ENCODE measurements around the gene CALR. TPM values are rescaled to one million over a fixed set of nuclear protein-coding genes. Genes with fewer than 3 reads are reported as not detected.

The CALR gene
- total RNA-seq, 1 donor from 2014 or later: 1,041 TPM

GRCh38 chr19:12933287-12934072, 4.9 kb upstream of the CALR start, which contains the start of gene FARSA:
TSS of gene FARSA (minus strand) at chr19:12933711. CDS start at chr19:12933696, 15 bp downstream.
- DNase-seq (ENCODE audit: low spot score) (peak; percentile 92), ATAC-seq (peak; percentile 81)

- ATAC-seq (no peak), DNase-seq (ENCODE audit: low spot score) (no peak)
These were observed 3.3 kb upstream of the CALR start for GRCh38 chr19:12935071-12935470.

GRCh38 chr19:12936582-12936981, 1.8 kb upstream of the CALR start:
- DNase-seq (ENCODE audit: low spot score) (no peak), ATAC-seq (no peak)

- no peak for ATAC-seq
- DNase-seq (ENCODE audit: low spot score): no peak
These were observed 1.1 kb upstream of the CALR start for GRCh38 chr19:12937093-12937926.

GRCh38 chr19:12938779-12939601, 581 bp downstream of the CALR start:
- DNase-seq (ENCODE audit: low spot score) (peak; percentile 64), ATAC-seq (peak; percentile 8)

- DNase-seq (ENCODE audit: low spot score) (no peak), ATAC-seq (no peak)
These were observed 1.6 kb downstream of the CALR start for GRCh38 chr19:12939975-12940423.

- no peak for DNase-seq (ENCODE audit: low spot score)
These were observed 2.5 kb downstream of the CALR start for GRCh38 chr19:12940897-12941296.

GRCh38 chr19:12943437-12944044, 5.1 kb downstream of the CALR start:
- no peak for DNase-seq (ENCODE audit: low spot score)
- ATAC-seq: no peak

More at GRCh38 chr19:12940897-12941296, 2.5 kb downstream of the CALR start:
- no peak for ATAC-seq

- DNase-seq (ENCODE audit: low spot score) (no peak), ATAC-seq (no peak)
These were observed 5.8 kb downstream of the CALR start for GRCh38 chr19:12944104-12944674.

GRCh38 chr19:12945479-12946091, 7.2 kb downstream of the CALR start, which contains the start of gene RAD23A:
TSS of gene RAD23A (plus strand) at chr19:12945862. CDS start at chr19:12945949, 87 bp downstream.
- ATAC-seq: peak; percentile 86
- DNase-seq (ENCODE audit: low spot score): peak; percentile 98

GRCh38 chr19:12946092-12946721, 7.8 kb downstream of the CALR start:
- peak; percentile 77 for DNase-seq (ENCODE audit: low spot score)
- ATAC-seq: peak; percentile 79

GRCh38 chr19:12946731-12947496, 8.5 kb downstream of the CALR start:
- ATAC-seq (no peak), DNase-seq (ENCODE audit: low spot score) (no peak)

GRCh38 chr19:12947702-12948611, 9.5 kb downstream of the CALR start:
- ATAC-seq (no peak), DNase-seq (ENCODE audit: low spot score) (no peak)

GRCh38 chr19:12948612-12949362, 10.4 kb downstream of the CALR start:
- ATAC-seq (no peak), DNase-seq (ENCODE audit: low spot score) (no peak)

GRCh38 chr19:12949363-12950283, 11.2 kb downstream of the CALR start:
- ATAC-seq: no peak

More at GRCh38 chr19:12949363-12950283, 11.2 kb downstream of the CALR start:
- no peak for DNase-seq (ENCODE audit: low spot score)
